ENCODE results near the gene PPY. TPM values are rescaled to one million over a fixed set of nuclear protein-coding genes. Genes with fewer than 3 reads are reported as not detected.

Gene PPY
- total and polyA plus RNA-seq, 10 of the 15 experiments (the other 5 are each of a cell fraction or from before 2014, with no cell fraction given) = 0.91 TPM; not detected in 9

DNA sequence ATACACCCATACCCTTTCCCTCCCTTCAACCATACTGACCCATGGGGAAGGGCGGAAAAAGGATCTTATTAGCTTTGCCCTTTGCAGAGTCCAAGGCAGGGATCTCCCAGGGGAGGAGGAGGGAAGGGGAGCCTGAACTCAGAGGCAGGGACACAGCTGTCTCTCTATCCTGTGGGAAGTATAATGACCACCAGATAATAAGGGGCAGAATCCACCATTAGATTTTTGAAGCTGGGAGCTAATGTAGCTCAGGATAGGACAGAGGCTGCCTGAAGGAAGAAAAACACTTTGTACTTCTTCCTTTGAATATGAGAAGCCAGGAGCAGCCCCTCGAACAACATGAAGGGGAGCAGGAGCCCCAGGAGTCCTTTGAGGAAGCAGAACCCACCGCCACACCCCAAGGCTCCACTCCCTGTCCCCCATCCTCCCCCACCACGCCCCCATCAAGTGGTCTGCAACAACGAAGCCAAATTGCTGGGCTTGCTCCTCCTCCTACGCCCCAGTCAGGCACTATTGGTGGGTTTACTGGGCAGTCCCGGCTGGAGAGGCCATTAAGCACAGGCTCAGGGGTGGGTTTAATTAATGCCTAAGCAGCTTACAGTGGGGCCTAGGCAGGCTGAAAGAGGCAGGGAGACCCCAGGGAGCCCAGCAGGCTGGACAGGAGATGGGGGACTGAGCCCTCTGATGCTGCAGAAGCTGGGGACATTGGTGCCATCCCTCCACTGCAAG lies 40.3 kb downstream of the PPY start:
- DNase-seq (ENCODE audit: low read depth, low spot score) (no peak), ATAC-seq (no peak), FAIRE-seq (no peak)
- Histone ChIP-seq H2AFZ (ENCODE audit: control insufficient read depth, low read depth, low read length) (no peak overlapping the region), H3K9ac (ENCODE audit: control insufficient read depth, insufficient read depth, low read length) (no peak overlapping the region), H3K27me3 (replicated peaks in 1 of 2; ENCODE audit: control insufficient read depth in 2 of 2, insufficient read depth in 2 of 2, low read length in 1 of 2) (peaks cover 8 to 9% of the 10 kb centered on the region in 2 experiments; a peak in 3 of 4 replicates), H3K4me2 (ENCODE audit: control insufficient read depth, insufficient read depth) (no peak overlapping the region), H3K9me3 (replicated peaks; ENCODE audit: control insufficient read depth, insufficient read depth, low read length) (no peaks in the 10 kb centered on the region), H3K4me3 (no peak overlapping the region), H3K79me2 (ENCODE audit: control insufficient read depth, insufficient read depth, low read length) (no peaks in the 10 kb centered on the region), H3K4me1 (ENCODE audit: control insufficient read depth, insufficient read depth, low read length) (0 out of 2 replicates have a peak, but pooled peaks cover 5% of the 10 kb centered on the region), H4K20me1 (ENCODE audit: control insufficient read depth, insufficient read depth) (no peaks in the 10 kb centered on the region; the same call in 1 of the 2 replicates), H3K27ac (ENCODE audit: control insufficient read depth, insufficient read depth) (no peak overlapping the region), H3K36me3 (ENCODE audit: control insufficient read depth in 2 of 2, insufficient read depth in 2 of 2, low read length in 1 of 2) (no peaks in the 10 kb centered on the region; a peak in 1 of 4 replicates)
- POLR2A ChIA-PET = no interaction called here
- TF ChIP-seq BHLHE40 (IDR thresholded peaks at IDR 0.05; ENCODE audit: borderline replicate concordance in 1 of 2, low read depth in 2 of 2, low read length in 1 of 2) = no peak
- no peak for TF ChIP-seq STAT1 (conservative IDR thresholded peaks at IDR 0.05)
- CTCF ChIA-PET = interaction anchor here (0.7 kb wide), 1 partner anchor 84 kb away, joined by 3 read pairs; no protein-coding TSS in a partner anchor
- SMC1A ChIA-PET (ENCODE audit: uncharacterized antibody, unreplicated experiment) = no interaction called here
- in situ Hi-C loops (cut with MboI) (no loop called here), intact Hi-C loops (cut with micrococcal nuclease; ENCODE audit: unreplicated experiment) (no loop called here)
- RAD21 ChIA-PET (ENCODE audit: unreplicated experiment) = no interaction called here
- no TSS peak for BruUV-seq (replicated peaks)
- WGBS (ENCODE audit: insufficient coverage, insufficient replicate concordance, low lambda C conversion rate, missing lambda C conversion rate) = 4% methylated on average over 6 of the region's 7 CpGs

DNA sequence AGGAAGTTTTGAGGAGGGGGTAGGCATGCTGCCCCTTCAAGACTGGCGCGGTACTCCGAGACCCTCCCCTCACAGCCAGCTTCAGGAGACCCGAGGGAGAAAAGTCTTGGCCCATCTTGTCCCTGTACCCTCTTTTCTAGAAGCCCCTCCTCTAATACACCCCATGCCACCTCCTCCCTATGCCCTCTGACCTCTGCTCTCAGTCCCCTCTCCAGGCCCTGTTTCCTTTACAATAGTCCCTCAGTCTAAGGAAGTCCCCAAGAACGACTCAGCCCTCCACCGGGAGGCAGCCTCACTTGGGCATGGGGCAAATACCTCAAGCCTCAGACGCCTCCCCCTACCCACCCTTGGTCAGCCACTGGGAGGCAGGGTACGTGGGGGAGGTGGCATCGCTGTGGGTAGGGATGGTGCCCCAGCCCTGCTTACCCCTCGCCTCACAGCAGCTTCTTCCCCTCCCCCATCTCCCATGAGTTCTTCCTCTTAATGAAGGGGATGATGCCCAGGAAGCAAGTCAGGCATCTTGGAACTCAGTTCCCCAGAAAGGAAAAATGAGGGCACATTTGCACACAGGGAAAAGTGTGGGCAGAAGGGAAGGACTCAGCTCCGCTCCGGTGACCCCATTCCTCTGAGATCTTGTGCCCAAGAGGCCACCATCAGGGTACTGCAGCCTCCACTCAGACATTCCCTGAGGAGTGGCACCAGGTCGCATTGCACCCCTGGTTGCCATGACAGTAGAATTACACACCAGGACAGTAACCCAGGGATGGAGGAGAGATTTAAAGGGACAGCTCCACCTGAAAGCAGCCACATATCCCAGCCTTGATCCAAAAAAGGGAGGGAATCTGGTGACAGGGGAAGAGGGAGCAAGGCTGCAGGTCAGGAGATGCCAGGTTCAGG lies 41.2 kb downstream of the PPY start:
- intact Hi-C loops (cut with micrococcal nuclease; ENCODE audit: unreplicated experiment) = no loop called here
- CTCF ChIA-PET = no interaction called here
- BruUV-seq (replicated peaks) = no TSS peak
- Histone ChIP-seq H3K27ac (ENCODE audit: control insufficient read depth, insufficient read depth) (no peak overlapping the region), H3K79me2 (ENCODE audit: control insufficient read depth, insufficient read depth, low read length) (no peaks in the 10 kb centered on the region), H3K4me2 (ENCODE audit: control insufficient read depth, insufficient read depth) (peak overlapping the region; percentile 69; the same call in 1 of the 2 replicates), H3K9ac (ENCODE audit: control insufficient read depth, insufficient read depth, low read length) (no peak overlapping the region), H3K4me1 (ENCODE audit: control insufficient read depth, insufficient read depth, low read length) (0 out of 2 replicates have a peak, but pooled peaks cover 5% of the 10 kb centered on the region), H2AFZ (ENCODE audit: control insufficient read depth, low read depth, low read length) (peak overlapping the region; percentile 44), H3K4me3 (no peak overlapping the region), H3K27me3 (replicated peaks in 1 of 2; ENCODE audit: control insufficient read depth in 2 of 2, insufficient read depth in 2 of 2, low read length in 1 of 2) (peaks cover 7% of the 10 kb centered on the region in 2 experiments; a peak in 3 of 4 replicates), H3K9me3 (replicated peaks; ENCODE audit: control insufficient read depth, insufficient read depth, low read length) (no peaks in the 10 kb centered on the region), H3K36me3 (ENCODE audit: control insufficient read depth in 2 of 2, insufficient read depth in 2 of 2, low read length in 1 of 2) (no peaks in the 10 kb centered on the region), H4K20me1 (ENCODE audit: control insufficient read depth, insufficient read depth) (no peaks in the 10 kb centered on the region; the same call in 1 of the 2 replicates)
- DNase-seq (ENCODE audit: low read depth, low spot score) (no peak), ATAC-seq (no peak), FAIRE-seq (no peak)
- 22% methylated on average over 12 of the region's 13 CpGs for WGBS (ENCODE audit: insufficient coverage, insufficient replicate concordance, low lambda C conversion rate, missing lambda C conversion rate)
- POLR2A ChIA-PET = no interaction called here
- in situ Hi-C loops (cut with MboI) = no loop called here
- RAD21 ChIA-PET (ENCODE audit: unreplicated experiment) = no interaction called here
- SMC1A ChIA-PET (ENCODE audit: uncharacterized antibody, unreplicated experiment) = no interaction called here
- TF ChIP-seq KLF5 (IDR thresholded peaks at IDR 0.05; ENCODE audit: partially characterized antibody) (no peak), KDM1A (IDR thresholded peaks at IDR 0.05; ENCODE audit: borderline replicate concordance) (no peak), BRCA1 (IDR thresholded peaks at IDR 0.05; ENCODE audit: low read depth, low read length) (no peak), MXI1 (IDR thresholded peaks at IDR 0.05; ENCODE audit: low read depth, low read length) (no peak), POU2F2 (IDR thresholded peaks at IDR 0.05; ENCODE audit: borderline replicate concordance, low read depth, low read length) (no peak), TCF12 (IDR thresholded peaks at IDR 0.05; ENCODE audit: low read depth, low read length) (no peak)
- TF ChIP-seq, protein P1, sequence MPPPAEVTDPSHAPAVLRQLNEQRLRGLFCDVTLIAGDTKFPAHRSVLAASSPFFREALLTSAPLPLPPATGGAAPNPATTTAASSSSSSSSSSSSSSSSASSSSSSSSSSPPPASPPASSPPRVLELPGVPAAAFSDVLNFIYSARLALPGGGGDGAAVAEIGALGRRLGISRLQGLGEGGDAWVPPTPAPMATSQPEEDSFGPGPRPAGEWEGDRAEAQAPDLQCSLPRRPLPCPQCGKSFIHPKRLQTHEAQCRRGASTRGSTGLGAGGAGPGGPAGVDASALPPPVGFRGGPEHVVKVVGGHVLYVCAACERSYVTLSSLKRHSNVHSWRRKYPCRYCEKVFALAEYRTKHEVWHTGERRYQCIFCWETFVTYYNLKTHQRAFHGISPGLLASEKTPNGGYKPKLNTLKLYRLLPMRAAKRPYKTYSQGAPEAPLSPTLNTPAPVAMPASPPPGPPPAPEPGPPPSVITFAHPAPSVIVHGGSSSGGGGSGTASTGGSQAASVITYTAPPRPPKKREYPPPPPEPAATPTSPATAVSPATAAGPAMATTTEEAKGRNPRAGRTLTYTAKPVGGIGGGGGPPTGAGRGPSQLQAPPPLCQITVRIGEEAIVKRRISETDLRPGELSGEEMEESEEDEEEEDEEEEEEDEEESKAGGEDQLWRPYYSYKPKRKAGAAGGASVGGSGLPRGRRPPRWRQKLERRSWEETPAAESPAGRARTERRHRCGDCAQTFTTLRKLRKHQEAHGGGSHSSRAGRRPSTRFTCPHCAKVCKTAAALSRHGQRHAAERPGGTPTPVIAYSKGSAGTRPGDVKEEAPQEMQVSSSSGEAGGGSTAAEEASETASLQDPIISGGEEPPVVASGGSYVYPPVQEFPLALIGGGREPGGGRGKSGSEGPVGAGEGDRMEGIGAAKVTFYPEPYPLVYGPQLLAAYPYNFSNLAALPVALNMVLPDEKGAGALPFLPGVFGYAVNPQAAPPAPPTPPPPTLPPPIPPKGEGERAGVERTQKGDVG (CRISPR knock-in tag; IDR thresholded peaks at IDR 0.05) = no peak
